ENCODE results near the gene CA10.

GRCh38 chr17:51817117-51817516 lies 341.4 kb downstream of the CA10 start:
- no peak for TF ChIP-seq POLR2AphosphoS5 (IDR thresholded peaks at IDR 0.05; ENCODE audit: low read depth)
- TF ChIP-seq CTCF (IDR thresholded peaks at IDR 0.05; ENCODE audit: insufficient read depth, low read length), result no peak
- no peak for TF ChIP-seq REST (IDR thresholded peaks at IDR 0.05; ENCODE audit: insufficient replicate concordance, low read depth)
- TF ChIP-seq GABPA (IDR thresholded peaks at IDR 0.05; ENCODE audit: low read depth), result no peak

Measured in HL-60 (cell line).